HG03103 (cell line): ENCODE data around the gene FOXS1.
A peak's percentile ranks its signal among the peaks of the same experiment; 100 is the strongest.

Source experiments
- ATAC-seq: cut with Tn5 transposase; IDR thresholded peaks from one replicate; pipeline ENCODE4 v1.9.1; 2021; ENCODE audit warnings: low read depth; ENCODE audit not compliant: unreplicated experiment

FOXS1 gene

DNA sequence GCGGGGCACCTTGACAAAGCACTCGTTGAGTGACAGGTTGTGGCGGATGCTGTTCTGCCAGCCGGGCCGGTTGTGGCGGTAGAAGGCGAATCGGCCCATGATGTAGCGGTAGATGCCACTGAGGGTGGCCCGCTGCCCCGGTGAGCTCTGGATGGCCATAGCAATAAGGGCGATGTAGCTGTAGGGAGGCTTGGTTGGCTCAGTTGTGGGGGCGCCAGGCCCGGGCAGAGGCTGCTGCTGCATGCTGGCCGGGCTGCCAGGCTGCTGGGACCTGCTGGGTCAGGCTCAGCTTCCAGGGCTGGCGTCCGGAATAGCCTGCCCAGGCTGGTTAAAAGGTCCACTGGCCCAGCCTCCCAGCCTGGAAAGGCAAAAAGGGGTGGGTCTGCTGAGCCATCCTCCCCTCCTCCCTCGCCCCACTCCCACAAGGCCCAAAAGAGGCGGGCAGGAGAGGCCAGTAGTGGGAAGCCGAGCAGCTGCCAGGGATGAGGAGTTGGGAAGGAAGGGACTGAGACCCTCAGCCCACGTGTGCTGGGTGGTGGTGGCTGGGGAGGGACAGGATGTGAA, at the start of gene FOXS1:
TSS of gene FOXS1 (minus strand) at position 305 of the 564 bp plus-strand sequence. CDS start at position 243, 62 bp downstream.
- ATAC-seq = no peak

DNA sequence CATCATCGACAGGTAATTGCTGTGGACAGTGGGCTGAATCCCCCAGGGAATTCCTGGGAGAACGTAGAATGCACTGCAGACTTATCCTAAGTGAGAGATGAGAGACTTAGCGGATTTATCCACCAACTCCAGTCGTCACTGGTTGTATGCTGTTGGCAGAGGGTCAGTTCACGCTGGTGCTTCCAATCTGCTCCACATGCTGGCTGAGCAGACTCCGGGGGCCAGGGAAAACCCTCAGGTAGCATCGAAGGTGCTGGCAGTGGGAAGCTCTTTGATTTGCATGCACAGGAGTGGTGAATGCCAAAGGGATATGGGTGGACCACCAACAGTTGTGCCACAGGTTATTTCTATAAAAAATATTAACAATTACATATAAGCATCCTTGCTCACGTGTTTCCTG, 45.2 kb upstream of the FOXS1 start:
- no peak for ATAC-seq

DNA sequence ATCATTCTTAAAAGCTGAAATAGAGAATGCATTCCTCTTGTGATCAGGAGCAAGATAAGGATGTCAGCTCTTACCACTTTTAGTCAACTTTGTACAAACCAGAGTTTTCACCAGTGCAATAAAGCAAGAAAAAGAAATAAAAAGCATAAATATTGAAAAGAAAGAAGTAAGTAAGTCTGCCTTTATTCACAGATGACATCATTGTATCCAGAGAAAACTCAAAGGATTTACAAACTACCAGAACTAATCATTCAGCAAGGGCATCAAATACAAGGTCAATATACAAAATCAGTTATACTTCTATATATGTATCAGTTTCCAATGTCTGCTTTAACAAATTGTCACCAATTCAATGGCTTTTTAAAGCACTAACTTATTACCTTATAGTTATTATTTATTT, 38.4 kb upstream of the FOXS1 start:
- ATAC-seq = no peak

DNA sequence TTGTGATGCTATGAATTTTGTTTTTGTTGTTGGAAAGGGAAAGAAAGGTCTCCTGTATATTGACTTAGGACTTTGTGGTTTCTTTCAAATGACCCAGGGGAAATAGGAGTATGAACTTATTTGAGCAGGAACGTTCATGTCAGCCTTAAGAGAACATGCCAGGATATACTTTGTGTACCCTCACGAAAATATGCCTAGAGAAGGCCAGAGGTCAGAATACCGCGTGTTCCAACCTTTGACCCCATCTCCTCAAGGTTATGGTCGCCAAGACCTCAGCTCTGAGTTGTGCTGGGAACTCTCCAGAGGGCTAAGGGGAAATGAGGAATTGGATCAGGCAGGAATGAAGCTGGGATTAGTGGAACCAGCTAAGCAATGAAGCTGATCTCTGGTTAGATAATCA, 36.5 kb upstream of the FOXS1 start:
- ATAC-seq = no peak

DNA sequence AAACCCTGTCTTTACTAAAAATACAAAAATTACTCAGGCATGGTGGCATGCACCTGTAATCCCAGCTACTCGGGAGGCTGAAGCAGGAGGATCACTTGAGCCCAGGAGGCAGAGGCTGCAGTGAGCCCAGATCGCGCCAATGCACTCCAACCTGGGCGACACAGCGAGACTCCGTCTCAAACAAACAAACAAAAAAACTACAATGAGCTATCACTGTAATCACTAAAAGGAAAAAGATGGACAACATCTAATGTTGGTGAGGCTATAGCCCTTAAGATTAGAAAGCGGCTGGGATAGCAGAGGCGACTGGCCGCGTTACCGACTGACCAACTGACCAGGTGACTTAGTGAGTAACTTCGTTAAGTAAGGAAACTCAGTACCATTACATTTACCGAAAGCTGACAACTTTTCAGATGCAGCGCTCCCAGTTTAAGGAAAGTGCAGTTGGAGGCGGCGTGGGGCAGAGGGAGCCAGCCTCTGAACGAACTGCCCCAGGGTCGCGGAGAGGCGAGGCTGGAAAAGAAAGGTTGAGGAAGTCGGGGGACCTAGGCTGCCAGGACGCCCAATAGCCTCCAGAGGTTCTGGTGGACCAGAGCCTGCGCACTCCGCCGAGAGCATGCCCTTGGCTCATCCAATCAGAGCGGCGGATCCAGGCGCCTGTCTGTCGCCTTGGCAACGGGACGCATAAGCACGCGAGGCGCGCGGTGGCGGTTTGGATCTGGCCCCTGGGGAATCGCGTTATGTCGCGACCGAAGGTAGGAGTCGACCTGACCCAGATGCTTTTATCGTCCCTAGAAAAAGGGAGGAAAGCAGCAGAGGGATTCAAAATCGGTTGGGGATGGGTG, 34.0 kb upstream of the FOXS1 start:
- peak; percentile 72 for ATAC-seq

DNA sequence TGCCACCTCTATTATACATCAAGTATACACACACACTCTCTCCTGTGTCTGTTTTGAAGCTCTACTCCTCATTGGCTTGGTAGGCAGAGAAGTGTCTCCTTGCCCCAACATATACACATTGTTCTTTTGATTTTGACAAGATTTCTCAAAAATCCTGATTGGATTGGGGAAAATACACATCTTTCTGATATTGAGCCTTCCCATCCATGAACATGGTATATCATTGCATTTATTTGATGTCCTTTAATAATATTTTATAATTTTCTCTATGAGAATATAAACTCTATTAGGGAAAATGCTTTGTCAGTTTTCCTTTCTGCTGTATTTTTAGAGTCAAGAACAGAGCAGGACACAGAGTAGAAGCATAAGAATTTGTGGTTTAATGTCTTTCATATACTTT, 32.3 kb upstream of the FOXS1 start:
- ATAC-seq = no peak

DNA sequence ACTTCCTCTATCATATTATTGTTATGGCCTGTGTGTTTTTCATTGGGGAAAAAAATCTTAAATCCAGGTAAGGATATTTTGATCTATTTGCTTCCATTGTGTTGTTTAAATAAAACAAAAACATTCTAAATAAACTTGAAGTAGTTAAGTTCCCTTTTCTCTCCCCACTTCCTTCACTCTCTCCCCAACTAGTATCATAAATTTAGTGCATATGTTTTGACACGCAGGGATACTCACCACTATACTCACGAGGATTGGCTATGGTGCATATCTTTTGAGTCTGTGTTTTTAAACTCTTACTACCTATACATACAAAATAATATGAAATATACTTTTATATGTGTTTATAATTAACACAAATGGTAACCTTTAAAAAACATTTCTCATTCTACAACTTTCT, 30.3 kb upstream of the FOXS1 start:
- no peak for ATAC-seq

DNA sequence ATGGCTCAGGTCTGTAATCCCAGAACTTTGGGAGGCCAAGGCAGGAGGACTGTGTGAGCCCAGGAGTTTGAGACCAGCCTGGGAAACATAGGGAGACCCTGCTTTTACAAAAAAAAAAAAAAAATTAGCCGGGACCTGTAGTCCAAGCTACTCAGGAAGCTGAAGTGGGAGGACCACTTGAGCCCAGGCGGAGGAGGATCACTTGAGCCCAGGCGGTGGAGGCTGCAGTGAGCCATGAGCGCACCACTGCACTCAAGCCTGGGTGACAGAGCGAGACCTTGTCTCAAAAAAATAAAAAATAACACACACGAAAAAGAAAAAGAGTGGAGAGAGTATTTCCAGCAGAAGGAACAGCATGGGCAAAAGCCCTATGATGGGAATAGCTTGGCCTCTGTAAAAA, 27.0 kb upstream of the FOXS1 start:
- no peak for ATAC-seq

DNA sequence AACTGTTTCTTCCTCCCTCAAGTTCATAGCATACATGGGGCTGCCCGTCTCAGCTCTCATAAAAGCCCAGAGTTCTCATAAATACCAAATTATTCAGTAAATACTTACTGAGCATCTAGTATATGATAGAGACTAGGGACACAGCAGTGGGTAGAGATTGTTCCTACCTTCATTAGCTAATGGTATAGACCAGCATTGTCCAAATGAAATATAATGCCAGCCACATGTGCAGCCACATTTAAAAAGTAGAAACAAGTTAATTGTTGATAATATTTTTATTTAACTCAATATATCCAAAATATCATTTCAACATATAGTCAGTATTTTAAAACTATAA, 26.2 kb upstream of the FOXS1 start:
- no peak for ATAC-seq

DNA sequence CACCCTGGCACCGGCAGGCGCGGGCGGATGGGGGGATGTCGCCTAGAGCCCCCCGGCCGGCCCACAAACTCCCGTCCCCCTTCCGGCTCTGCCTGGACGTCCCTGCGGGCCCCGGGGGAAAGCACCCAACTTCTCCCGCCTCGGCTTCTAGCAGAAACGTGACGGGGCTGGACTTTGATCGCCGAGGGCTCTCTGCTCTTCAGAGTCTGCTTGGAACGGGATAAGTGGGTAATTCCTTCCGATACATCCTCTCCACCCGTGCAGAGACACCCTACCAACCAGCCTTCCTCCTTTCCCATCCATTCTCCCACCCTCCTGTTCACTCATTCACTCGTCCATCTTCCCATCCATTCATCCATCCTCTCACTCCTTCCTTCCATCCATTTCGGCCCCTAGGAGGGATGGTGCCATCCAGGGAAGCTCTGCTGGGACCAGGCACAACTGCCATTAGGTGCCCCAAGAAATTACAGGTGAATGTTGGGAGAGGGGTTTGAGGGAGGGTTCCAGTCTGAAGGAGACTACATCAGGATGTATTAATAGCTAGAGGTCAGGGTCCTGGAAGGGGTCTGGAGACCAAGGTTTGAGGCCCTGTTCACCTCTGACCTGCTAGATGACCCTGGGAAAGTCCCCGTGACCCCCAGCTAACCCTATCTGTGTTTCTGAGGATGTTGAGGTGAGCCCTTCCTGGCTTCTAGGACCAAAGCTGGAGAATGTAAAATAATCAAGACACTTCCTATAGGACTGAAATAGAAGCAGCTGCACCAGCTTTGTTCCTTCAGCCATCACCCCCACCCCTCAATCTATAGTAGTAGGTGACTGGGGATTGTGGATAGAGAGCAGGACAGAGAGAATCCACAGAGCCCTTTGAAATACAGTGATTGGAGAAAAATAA, 25.6 kb upstream of the FOXS1 start:
- no peak for ATAC-seq

DNA sequence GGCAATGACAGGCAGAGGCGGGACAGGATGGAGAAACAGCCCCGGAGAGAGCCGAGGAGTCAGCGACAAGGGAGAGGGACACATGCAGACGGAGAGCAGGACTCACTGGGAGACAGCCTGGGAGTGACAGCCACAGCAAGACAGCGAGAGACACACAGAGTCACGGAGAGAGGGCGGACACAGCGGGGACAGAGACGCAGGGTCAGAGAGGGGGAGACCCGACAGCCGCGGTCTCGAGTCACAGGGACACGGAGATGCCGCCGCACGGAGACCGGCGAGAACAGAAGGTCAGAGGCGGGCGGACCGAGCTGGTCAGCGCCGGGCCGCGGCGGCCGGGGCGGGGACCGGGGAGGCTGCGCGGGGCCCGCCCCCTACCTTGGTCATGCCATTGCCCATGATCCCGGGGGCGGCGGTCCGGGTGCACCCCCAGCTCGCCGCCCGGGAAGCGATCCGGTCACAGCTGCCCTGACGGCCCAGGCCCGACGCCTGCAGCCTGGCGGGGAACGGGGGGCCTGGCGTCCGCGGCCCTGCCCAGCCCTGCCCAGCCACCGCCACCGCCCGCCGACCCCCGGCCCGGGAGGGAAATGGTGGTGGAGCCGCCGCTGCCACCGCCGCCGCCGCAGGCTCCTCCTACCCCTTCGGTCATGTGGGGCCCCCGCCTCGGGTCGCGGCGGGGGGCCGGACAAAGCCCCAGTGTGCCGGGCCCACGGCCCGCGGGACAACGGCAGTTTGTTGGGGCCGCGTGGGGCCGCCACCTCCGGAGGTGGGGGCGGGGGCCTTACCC, 24.7 kb upstream of the FOXS1 start, which contains the start of the genes DUSP15 and TTLL9:
TSS of gene DUSP15 (minus strand) at position 586 of the 784 bp plus-strand sequence. CDS start at position 396, 190 bp downstream.
TSS of gene TTLL9 (plus strand) at position 693 of the 784 bp plus-strand sequence. CDS start 493 bp downstream, outside the sequence.
- ATAC-seq = no peak

DNA sequence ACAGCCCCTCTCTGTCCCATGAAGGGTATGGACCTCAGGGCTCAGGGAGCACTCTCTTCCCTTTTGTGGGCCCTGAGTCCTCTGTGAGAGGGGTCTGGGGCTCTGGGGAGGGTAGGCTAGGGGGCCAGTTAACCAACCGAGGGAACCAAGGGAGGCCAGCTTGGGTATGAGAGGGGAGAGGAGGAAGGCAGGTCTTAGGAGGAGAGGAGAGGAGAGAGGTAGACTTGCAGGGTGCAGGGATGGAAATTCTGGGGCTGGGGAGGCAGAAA, 24.2 kb upstream of the FOXS1 start:
- ATAC-seq = no peak

DNA sequence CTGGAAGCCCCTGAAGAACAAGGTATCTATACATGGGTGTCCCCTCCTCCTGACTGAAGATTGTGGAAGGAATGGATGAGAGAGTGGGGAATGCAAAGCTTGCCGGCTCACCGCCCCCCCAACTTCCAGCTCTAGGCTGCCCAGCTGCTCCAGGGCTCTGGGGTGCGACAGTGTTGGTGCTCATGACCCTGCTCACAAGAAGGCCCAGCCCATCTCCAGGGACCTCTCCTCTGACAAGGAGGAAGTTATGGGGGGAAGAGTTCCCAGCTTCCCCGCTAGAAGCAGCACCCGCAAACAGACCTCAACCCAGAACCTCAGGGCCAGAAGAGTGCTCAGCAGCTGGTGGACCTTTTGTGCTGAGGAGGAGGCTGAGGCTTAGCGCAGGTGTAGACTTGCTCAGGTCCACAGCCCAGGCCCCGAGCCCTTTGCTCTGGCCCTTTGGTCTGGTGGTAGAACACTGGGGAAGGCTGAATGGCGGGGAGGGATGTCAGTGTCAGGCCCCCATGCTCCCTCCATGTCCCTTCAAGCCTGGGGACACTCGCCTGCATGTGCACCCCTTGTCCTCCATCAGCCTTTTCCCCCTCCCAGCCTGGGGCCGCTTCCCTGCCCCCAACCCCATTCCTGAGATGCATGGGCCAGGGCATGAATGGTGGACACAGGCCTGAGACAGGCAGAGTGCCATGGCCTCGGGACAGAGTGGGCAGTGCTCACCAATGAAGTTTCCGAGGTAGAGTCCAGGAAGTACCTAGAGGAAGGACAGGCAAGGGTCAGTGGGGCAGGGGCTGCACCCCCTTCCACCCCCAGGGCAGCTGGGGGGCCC, 23.7 kb upstream of the FOXS1 start:
- no peak for ATAC-seq

DNA sequence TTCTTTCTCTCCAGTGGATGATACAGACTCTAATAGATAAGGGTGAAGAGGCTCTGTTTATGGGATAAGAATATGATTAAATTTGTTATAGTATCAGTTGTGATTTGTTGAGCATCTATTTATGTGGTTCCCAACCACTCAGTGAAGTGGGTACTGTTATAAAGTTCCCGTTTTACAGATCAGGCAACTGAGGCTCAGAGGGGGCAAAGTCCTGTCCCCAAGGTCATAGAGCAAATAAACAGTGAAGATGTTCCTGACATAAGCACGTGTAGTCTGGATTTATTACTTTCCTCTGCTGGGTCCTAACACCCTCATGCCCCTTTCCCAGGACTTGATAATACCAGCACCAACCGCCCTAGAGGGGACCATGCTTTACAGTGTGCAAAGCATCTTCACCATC, 20.8 kb upstream of the FOXS1 start:
- ATAC-seq = no peak

DNA sequence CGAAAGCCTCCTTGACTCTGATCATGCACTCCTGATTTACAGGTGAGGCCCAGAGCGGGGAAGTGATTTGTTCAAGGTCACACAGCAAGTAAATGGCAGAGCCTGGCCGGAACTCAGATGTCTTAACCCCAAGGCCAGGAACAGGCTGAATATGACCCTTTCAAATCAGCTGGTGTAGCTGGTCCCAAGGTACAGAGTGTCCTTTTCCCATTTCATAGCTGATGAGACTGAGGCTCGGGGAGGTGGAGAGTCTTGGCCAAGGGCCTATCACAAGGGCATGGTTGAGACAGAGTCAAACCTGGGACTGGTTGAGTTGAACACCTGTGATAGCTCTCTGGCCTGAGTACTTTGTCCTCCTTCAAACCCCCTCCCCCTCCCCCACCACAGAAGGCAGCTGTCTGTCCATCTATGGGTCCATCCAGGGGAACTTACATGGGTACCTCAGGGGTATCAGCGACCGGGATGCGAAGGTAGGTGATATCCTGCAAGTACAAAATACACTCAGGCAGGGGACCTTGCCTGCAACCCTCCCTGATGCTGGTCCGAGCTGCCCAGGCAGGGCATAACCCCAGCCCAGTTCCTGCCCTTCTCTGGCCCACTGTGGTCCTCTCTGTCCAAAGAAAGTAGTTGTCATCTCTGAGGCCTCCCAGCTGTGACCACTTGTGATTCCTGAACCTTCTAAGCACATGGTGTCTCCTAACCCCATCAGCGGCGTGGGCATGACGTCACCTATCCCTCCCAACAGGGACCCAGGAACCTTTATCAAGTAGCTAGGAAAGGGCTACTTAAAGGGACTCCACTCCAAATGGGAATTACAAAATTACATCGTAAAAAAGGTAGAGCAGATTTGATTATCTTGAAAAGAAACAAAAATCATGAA, 19.4 kb upstream of the FOXS1 start:
- no peak for ATAC-seq

DNA sequence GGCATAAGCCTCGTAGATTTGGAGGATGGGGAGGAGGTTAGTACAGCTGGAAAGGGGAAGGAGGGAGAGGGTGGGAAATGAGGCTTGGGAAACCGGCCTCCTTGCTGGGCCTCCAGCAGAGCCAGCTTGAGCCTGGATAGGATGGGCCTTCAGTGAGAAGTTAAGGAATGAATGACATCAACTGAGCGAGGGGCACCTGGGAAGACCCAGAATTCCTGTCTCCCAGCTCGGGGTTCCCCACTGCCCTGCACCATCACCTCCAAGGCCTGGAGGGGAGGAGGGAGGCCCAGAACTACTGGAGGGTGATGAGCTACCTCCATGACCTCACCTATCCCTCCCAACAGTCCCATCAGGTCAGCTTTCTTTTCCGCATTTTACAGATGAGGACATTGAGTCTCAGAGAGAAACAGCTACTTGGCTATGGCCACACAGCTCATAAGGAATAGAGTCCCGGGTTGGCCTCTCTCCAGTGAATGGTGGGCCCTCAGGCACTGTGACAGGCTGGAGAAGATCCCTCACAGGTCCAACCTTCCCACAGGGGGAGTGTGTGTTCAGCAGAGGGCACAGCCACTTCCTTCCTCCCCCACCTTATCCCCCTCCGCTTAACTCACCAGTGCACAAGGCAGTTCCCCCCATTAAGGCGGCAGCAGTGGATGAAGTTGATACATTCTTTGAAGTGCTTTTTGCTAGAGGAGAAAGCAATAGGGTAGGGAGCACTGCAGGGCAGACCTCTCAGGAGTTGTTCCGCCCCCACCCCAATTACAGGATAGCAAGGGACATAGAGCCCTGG, 18.1 kb upstream of the FOXS1 start:
- ATAC-seq = no peak

DNA sequence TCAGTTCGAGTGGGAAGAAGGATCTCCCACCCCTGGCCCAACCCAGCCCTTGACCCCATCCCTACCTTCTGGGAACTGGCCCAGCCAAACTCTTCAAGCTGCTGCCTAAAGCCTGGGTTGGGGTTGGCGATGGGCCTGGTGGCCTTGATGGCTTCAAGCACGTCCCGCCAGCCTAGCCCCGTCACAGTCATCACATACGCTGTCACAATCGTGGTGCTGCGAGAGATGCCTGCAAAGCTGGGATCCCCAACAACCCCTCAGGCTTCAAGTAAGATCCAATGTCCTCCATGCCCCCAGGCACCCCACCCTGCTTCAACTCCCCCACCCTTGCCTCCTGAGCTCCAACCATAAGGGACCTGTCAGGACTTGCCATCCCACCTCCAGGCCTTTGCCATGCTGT, 17.1 kb upstream of the FOXS1 start:
- no peak for ATAC-seq

DNA sequence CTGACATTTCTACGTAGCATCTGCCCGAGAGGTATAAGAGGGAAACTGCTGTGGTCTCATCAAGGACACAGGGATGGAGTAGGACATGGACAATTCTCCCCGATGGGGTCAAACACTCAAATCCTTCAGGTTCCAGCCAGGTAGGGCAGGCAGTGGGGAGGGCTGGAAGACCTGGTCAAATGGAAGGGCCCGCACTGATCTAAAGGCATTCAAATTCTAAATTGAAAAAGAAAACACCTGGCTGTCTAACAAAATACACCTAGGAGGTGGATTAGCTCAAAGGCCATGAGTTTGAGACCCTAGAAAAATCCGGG, 16.7 kb upstream of the FOXS1 start:
- no peak for ATAC-seq
